NCI-H1930 (cell line): Measurements from ENCODE around the gene SLC9A9.
"Not testable (repeated sequence)": the region's sequence is repeated elsewhere in the genome, so short reads cannot be mapped to it uniquely, and the experiment has no call there.

Source experiments
- DNase-seq, 2 experiments: peaks; one replicate each; lab custom pipeline; 2025; lab: John Stamatoyannopoulos, UW

The SLC9A9 gene

DNA sequence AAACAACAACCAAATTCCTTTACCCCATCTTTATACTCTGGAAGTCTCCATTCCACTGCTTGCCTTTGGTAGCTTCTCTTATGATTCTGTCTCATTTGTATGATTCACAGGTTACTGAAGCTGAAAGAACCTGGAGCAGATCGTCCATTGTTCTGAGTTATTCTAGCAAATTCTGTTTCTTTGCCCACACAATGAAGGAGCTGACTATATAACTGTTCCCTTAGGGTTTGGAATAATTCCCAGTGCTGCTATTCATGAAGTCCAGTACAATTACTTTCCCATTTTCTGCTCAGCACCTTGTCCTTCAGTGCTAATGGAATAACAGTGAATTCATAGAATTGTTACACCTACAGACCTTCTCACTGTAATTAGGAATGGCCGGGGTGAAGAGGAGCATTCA is 560.9 kb downstream of the SLC9A9 start:
- DNase-seq: no peak

GRCh38 chr3:143286392-143287010 is 561.8 kb downstream of the SLC9A9 start:
- no peak for DNase-seq

DNA sequence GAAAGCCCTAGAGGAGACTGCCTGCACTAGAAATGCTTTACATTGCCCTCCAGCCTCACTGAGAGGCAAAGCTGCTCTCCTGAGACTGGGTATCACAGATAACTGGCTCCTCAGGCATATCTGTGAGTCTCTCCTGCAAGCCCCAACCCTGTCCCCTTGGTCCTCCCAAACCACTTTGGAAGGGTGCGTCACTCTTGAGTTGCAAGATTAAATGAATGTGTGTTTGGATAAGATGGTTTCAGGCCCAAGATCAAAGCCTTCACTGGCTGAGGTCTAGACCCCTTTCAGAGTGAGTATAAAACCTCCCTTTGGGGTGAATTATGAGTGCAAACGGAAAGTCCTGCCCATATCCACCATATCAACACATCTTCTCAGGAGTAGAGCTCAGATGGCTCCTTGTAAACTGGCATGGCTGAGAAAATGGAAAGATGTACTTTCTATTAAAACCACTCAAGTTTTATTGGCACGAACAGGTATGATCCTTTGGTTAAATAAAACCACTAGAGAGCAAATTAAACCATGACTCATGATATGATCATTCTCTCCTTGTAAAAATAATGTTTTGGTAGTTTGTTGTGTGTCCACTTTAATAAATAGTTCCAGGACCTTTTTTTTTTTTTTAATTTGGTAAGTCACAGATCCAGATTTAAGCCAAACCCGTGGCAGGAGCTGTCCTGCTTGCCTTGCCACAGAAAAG is 564.7 kb downstream of the SLC9A9 start:
- DNase-seq: no peak

- DNase-seq: no peak
Measured at GRCh38 chr3:143280984-143281383, 567.3 kb downstream of the SLC9A9 start.

DNA sequence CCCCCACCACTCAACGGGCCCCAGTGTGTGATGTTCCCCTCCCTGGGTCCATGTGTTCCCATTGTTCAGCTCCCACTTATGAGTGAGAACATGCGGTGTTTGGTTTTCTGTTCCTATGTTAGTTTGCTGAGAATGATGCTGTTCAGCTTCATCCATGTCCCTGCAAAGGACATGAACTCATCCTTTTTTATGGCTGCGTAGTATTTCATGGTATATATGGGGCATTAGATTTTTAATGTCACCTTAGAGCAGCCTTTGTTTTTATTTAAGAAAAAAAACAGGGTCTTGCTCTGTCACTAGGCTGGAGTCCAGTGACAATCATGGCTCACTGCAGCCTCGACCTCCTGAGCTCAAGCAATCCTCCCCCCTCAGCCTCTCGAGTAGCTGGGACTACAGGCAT is 568.7 kb downstream of the SLC9A9 start:
- not testable (repeated sequence) for DNase-seq

- no peak for DNase-seq
Measured at GRCh38 chr3:143278721-143279120, 569.5 kb downstream of the SLC9A9 start.

- no peak for DNase-seq
Measured at GRCh38 chr3:143277531-143277930, 570.7 kb downstream of the SLC9A9 start.

GRCh38 chr3:143276592-143276991 is 571.7 kb downstream of the SLC9A9 start:
- no peak for DNase-seq

DNA sequence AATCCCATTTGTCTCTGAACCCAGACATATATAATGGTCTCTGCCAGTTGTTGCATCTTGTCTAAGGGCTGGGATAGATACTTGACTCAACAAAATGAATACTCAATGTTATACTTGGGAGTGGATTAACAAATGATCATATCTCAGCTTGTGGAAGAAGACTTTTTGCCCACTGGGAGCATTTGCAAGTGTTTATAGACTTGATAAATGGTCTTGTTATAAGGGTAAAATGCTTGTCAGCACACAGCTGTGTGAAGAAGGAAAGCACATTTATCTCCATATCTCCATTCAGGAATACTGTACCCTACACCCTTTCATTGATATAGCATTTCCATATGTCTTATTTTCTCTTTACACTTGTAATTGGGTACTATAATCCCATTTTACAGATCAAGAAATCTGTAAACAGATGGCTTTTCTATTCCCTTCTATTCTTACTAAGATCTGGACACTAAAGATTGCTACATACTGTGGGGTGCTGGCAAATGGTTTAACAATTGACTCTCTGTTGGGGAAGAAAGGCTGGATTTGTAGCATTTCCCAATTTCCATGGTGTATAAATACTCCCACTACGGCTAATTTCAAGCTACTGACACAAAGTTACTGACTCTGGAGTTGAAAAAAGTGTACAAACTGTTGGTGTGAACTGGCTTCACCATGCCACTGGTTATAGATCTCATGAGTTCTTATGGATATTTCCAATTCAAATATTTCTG is 574.1 kb downstream of the SLC9A9 start:
- no peak for DNase-seq

DNA sequence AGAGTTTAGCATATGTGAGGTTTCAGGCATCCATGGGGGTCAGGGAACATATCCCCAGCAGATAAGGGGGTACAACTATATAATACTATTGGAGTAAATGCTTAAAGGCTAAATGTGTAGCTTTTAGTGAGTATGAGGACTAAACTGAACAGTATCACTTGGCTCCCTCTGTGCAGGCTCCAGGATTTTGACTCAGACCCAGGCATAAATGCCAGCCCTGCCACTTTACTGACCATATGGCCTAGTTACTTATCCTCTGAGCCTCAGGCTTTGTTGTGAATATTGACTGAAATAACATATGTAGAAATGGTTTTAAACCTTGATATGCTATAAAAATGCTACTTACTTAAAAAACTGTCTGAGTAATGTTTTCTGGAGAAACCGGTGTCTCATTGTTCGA is 577.1 kb downstream of the SLC9A9 start:
- no peak for DNase-seq

DNA sequence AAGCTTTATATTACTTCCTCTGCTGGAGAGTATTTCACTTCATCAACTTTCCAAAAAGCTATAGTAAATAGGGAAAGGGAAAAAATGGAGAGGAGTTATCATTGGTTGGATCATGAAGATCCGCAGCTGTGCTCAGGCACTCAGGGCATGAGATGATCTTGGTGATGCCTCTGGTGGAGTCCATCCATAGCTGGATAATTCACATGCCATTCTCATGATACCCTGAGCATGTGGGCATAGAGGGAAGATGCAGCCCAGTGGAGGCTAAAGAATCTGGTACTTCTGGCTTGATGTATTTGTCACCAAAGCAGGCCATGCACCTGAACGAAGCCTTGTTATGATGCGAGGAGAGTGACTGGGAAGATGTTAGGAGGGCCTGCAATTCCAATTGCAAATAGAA is 578.5 kb downstream of the SLC9A9 start:
- no peak for DNase-seq

DNA sequence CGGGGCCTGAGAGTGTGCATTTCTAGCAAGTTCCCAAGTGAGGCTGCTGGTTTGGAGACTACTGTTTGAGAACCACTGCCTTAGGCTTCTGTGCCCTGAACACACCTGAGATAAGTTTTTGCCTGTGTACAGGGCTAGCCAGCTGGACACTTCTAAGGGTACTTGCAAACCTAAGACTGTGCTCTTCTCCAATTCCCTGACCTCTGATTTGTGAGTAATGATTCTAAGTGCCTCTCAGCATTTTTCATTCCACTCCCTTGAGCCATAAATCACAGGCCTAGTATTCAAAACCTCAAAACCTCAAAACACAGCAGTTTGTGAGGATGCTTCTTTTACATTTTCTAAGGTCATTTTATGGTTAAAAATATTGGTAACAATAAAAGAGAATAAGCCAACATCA is 580.3 kb downstream of the SLC9A9 start:
- DNase-seq: no peak

- no peak for DNase-seq
Measured at GRCh38 chr3:143266927-143267326, 581.3 kb downstream of the SLC9A9 start.

DNA sequence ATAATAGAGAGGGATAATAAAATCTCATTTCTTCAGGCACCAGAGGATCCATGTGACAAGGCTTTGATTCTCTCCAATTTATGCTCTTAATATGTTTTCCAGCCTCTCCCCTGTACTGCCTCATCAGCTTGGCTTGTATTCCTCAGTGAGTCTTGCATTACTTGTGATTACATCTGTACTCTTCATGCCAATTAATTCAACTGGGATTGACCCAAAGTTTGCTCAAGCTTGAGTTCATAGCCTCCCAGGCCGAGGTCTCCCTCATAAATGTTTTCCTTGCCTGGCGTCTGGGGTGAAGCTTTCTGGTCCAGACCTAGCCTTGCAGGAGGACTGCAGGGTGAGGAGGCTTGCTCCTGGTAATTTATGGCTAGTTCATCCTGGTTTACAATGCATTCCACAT is 581.8 kb downstream of the SLC9A9 start:
- no peak for DNase-seq

GRCh38 chr3:143265501-143266070 is 582.7 kb downstream of the SLC9A9 start:
- DNase-seq: no peak

GRCh38 chr3:143263852-143264513 is 584.3 kb downstream of the SLC9A9 start:
- no peak for DNase-seq

DNA sequence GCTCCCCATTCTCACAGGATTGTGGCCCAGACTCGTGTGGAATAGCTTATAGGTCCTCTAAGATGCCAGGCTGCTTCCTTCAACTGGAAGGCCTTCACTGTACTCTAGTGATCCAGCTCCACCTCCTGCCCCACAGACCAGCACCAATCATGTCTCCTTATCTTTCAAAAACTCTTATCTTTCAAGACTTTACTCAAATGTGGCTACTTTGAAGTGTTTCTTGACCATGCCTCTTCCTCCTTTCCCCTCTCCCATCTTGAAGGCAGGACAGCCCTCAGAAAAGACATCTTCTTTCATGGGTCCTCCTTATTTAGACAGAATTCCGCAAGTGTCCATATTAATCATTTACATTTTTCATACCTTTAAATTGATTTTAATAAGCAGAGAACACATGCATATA is 586.4 kb downstream of the SLC9A9 start:
- no peak for DNase-seq

- no peak for DNase-seq
Measured at GRCh38 chr3:143258692-143259091, 589.6 kb downstream of the SLC9A9 start.

DNA sequence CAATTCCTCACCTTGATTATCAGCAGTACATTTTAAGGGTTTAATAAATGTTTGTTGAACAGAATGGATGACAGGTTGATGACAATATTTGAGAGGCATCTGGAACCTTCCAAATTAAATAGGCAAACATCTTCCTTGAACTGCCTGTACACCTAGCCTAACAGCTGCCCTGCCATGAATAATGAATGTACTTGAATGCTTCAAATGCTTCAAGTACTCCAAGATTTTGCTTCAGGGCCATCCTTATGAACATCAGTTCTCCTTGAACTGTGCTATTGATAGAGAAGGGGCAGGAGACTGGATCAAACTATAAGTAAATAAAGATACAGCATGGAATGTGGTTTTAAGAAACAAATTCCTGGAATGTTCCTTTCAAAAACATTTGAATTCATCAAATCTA is 591.9 kb downstream of the SLC9A9 start:
- no peak for DNase-seq

GRCh38 chr3:143255739-143256138 is 592.5 kb downstream of the SLC9A9 start:
- no peak for DNase-seq

- no peak for DNase-seq
Measured at GRCh38 chr3:143252931-143253330, 595.3 kb downstream of the SLC9A9 start.

- DNase-seq: no peak
Measured at GRCh38 chr3:143249014-143249413, 599.3 kb downstream of the SLC9A9 start.
